Endothelial cell (in vitro differentiated cells): Measurements from ENCODE around the gene TSPAN14. TPM values are rescaled to one million over a fixed set of nuclear protein-coding genes. Genes with fewer than 3 reads are reported as not detected.
"Not testable (repeated sequence)": the region's sequence is repeated elsewhere in the genome, so short reads cannot be mapped to it uniquely, and the experiment has no call there.

ENCODE experiments used
- DNase-seq: peaks from one replicate; pipeline ENCODE4 v3.0.0; 2021; ENCODE audit warnings: low spot score
- H3K27ac Mint-ChIP-seq: one replicate; pipeline ENCODE4 v1.8.0; 2021; ENCODE audit warnings: mixed read lengths, inconsistent platforms; ENCODE audit not compliant: unreplicated experiment
- H3K27me3 Mint-ChIP-seq: one replicate; pipeline ENCODE4 v1.8.0; 2021; ENCODE audit warnings: mild to moderate bottlenecking, moderate library complexity, mixed read lengths, inconsistent platforms; ENCODE audit not compliant: unreplicated experiment
- H3K36me3 Mint-ChIP-seq: one replicate; pipeline ENCODE4 v1.8.0; 2021; ENCODE audit warnings: mild to moderate bottlenecking, low read depth, mixed read lengths, inconsistent platforms; ENCODE audit not compliant: unreplicated experiment
- H3K4me1 Mint-ChIP-seq: one replicate; pipeline ENCODE4 v1.8.0; 2021; ENCODE audit warnings: mild to moderate bottlenecking, mixed read lengths, inconsistent platforms; ENCODE audit not compliant: unreplicated experiment
- H3K4me3 Mint-ChIP-seq: one replicate; pipeline ENCODE4 v1.8.0; 2021; ENCODE audit warnings: mild to moderate bottlenecking, mixed read lengths, inconsistent platforms; ENCODE audit not compliant: unreplicated experiment
- H3K9me3 Mint-ChIP-seq: one replicate; pipeline ENCODE4 v1.8.0; 2021; ENCODE audit warnings: mixed read lengths, inconsistent platforms; ENCODE audit not compliant: unreplicated experiment
- CTCF ChIP-seq: fragments of 200-600 bp; sonication (generic); IDR thresholded peaks from one replicate; pipeline ENCODE4 v1.5.0; 2021; ENCODE audit warnings: antibody characterized with exemption; ENCODE audit not compliant: unreplicated experiment
- total RNA-seq: library from RNA; stranded (reverse); fragmentation: NEBNext Ultra II Directional; extraction: Animal tissue kit (Norgen Biotek cat#: 25700); gene quantifications from one replicate; pipeline ENCODE4 v1.2.1, GENCODE V29; 2021; ENCODE audit not compliant: unreplicated experiment

TSPAN14 gene
- total RNA-seq, 1 donor from 2014 or later = 147 TPM

GRCh38 chr10:80415734-80416478 is 38.2 kb upstream of the TSPAN14 start:
- Mint-ChIP-seq H3K27me3 (peaks cover 12% of the 10 kb centered on the region), H3K4me1 (peaks cover 75% of the 10 kb centered on the region), H3K36me3 (peaks cover 17% of the 10 kb centered on the region), H3K27ac (peak overlapping the region; percentile 4), H3K9me3 (no peaks in the 10 kb centered on the region), H3K4me3 (peak overlapping the region; percentile 42)
- no peak for DNase-seq
- no peak for TF ChIP-seq CTCF

- H3K4me3 Mint-ChIP-seq = peak overlapping the region; percentile 21
- peaks cover 11% of the 10 kb centered on the region for H3K27me3 Mint-ChIP-seq
- H3K36me3 Mint-ChIP-seq = peaks cover 17% of the 10 kb centered on the region
- DNase-seq = no peak
- no peaks in the 10 kb centered on the region for H3K9me3 Mint-ChIP-seq
- H3K27ac Mint-ChIP-seq = no peak overlapping the region
- TF ChIP-seq CTCF = no peak
- peaks cover 74% of the 10 kb centered on the region for H3K4me1 Mint-ChIP-seq
These were observed 37.5 kb upstream of the TSPAN14 start for GRCh38 chr10:80416479-80417098.

- H3K27me3 Mint-ChIP-seq, H3K9me3 Mint-ChIP-seq, DNase-seq: not testable (repeated sequence)
- peaks cover 73% of the 10 kb centered on the region for H3K4me1 Mint-ChIP-seq
- H3K27ac Mint-ChIP-seq = peak overlapping the region; percentile 30
- peaks cover 14% of the 10 kb centered on the region for H3K36me3 Mint-ChIP-seq
- peak overlapping the region; percentile 14 for H3K4me3 Mint-ChIP-seq
These were observed 36.9 kb upstream of the TSPAN14 start for GRCh38 chr10:80417256-80417655.

- peaks cover 29% of the 10 kb centered on the region for H3K36me3 Mint-ChIP-seq
- H3K27ac Mint-ChIP-seq = peak overlapping the region; percentile 63
- no peaks in the 10 kb centered on the region for H3K27me3 Mint-ChIP-seq
- H3K9me3 Mint-ChIP-seq = no peaks in the 10 kb centered on the region
- DNase-seq = no peak
- no peak for TF ChIP-seq CTCF
- H3K4me3 Mint-ChIP-seq = no peak overlapping the region
- H3K4me1 Mint-ChIP-seq = peaks cover 42% of the 10 kb centered on the region
These were observed 32.9 kb upstream of the TSPAN14 start for GRCh38 chr10:80421050-80421706.

GRCh38 chr10:80421707-80422536 is 32.2 kb upstream of the TSPAN14 start:
- DNase-seq = no peak
- no peak overlapping the region for H3K4me3 Mint-ChIP-seq
- peaks cover 31% of the 10 kb centered on the region for H3K36me3 Mint-ChIP-seq
- no peaks in the 10 kb centered on the region for H3K27me3 Mint-ChIP-seq
- peak overlapping the region; percentile 82 for H3K27ac Mint-ChIP-seq
- no peaks in the 10 kb centered on the region for H3K9me3 Mint-ChIP-seq
- H3K4me1 Mint-ChIP-seq = peaks cover 34% of the 10 kb centered on the region
- TF ChIP-seq CTCF = no peak
